Activated CD4-positive, alpha-beta T cell treated with anti-CD3 and anti-CD28 coated beads for 36 hours (primary cell): ENCODE data around the gene ERN1. TPM values are rescaled to one million over a fixed set of nuclear protein-coding genes. Genes with fewer than 3 reads are reported as not detected.

ENCODE experiments used
- ATAC-seq: fragments of 200-7000 bp; cut with Tn5 transposase; one replicate; pipeline ENCODE4 v1.10.0; 2021; ENCODE audit warnings: mild to moderate bottlenecking, moderate library complexity
- CTCF ChIA-PET: fragments of 350-600 bp; sonication (Branson Sonifier 250); formaldehyde crosslinking; loops from one replicate; lab custom pipeline; 2021; ENCODE audit warnings: antibody characterized with exemption; lab: Charles Lee
- POLR2A ChIA-PET: fragments of 350-600 bp; sonication (Branson Sonifier 250); formaldehyde crosslinking; loops from one replicate; lab custom pipeline; 2021; ENCODE audit warnings: antibody characterized with exemption, inconsistent platforms; lab: Charles Lee
- DNase-seq: peaks from one replicate; pipeline ENCODE4 v3.0.0-alpha.2; 2020
- H3K27ac Mint-ChIP-seq: one replicate; pipeline ENCODE4 v1.8.0; 2021; ENCODE audit warnings: mixed read lengths
- H3K27me3 Mint-ChIP-seq: one replicate; pipeline ENCODE4 v1.8.0; 2021; ENCODE audit warnings: mixed read lengths
- H3K36me3 Mint-ChIP-seq: one replicate; pipeline ENCODE4 v1.8.0; 2021; ENCODE audit warnings: low read depth, mixed read lengths
- H3K4me1 Mint-ChIP-seq: one replicate; pipeline ENCODE4 v1.8.0; 2021; ENCODE audit warnings: mixed read lengths
- H3K4me3 Mint-ChIP-seq: one replicate; pipeline ENCODE4 v1.8.0; 2021; ENCODE audit warnings: mild to moderate bottlenecking, moderate library complexity, mixed read lengths
- H3K9me3 Mint-ChIP-seq: one replicate; pipeline ENCODE4 v1.8.0; 2021; ENCODE audit warnings: low read depth, mixed read lengths
- intact Hi-C, 2 experiments: fragments of 100-400 bp; cut with DNase I in 1 of 2; cut with micrococcal nuclease in 1 of 2; formaldehyde crosslinking; loops; one replicate each; pipeline versions ENCODE4 v1.14.2 to v1.15.1; 2022 to 2024; cut with DNase I, micrococcal nuclease
- total RNA-seq, 2 experiments: library from RNA; stranded (reverse); gene quantifications; one replicate each; pipeline ENCODE4 v1.2.3, GENCODE V29; 2021

ERN1 gene
- total RNA-seq, 2 experiments from 2014 or later = 23.7 to 26.8 TPM

- ATAC-seq = no peak
- peaks cover 14% of the 10 kb centered on the region for H3K4me1 Mint-ChIP-seq
- intact Hi-C loops = no loop called here
- CTCF ChIA-PET = interaction anchor here (0.8 to 6.7 kb wide), 3 partner anchors 15 to 89 kb away, joined by 3 to 49 read pairs (median 9); no protein-coding TSS in a partner anchor
- POLR2A ChIA-PET = no interaction called here
- H3K36me3 Mint-ChIP-seq = peaks cover 40% of the 10 kb centered on the region
- no peaks in the 10 kb centered on the region for H3K9me3 Mint-ChIP-seq
- H3K4me3 Mint-ChIP-seq = no peak overlapping the region
- DNase-seq = no peak
- H3K27ac Mint-ChIP-seq = no peak overlapping the region
- H3K27me3 Mint-ChIP-seq = no peaks in the 10 kb centered on the region
These were observed 84.8 kb downstream of the ERN1 start for GRCh38 chr17:64045176-64045575.

GRCh38 chr17:64042700-64043485 is 87.1 kb downstream of the ERN1 start:
- Mint-ChIP-seq H3K27ac (no peak overlapping the region), H3K27me3 (no peaks in the 10 kb centered on the region), H3K36me3 (peaks cover 33% of the 10 kb centered on the region), H3K4me1 (peaks cover 8% of the 10 kb centered on the region), H3K9me3 (no peaks in the 10 kb centered on the region), H3K4me3 (no peak overlapping the region)
- intact Hi-C loops = no loop called here
- POLR2A ChIA-PET = interaction anchor here (0.5 to 0.6 kb wide), 2 partner anchors 21 to 23 kb away, joined by 3 read pairs; partner anchors contain the start of gene ICAM2
- DNase-seq = no peak
- ATAC-seq = no peak
- CTCF ChIA-PET = interaction anchor here (0.5 to 3.6 kb wide), 15 partner anchors 8 to 248 kb away, joined by 3 to 33 read pairs (median 4); partner anchors contain the start of genes CSHL1 and ICAM2

GRCh38 chr17:64041912-64042311 is 88.0 kb downstream of the ERN1 start:
- CTCF ChIA-PET = interaction anchor here (0.5 to 3.6 kb wide), 11 partner anchors 9 to 576 kb away, joined by 3 to 33 read pairs (median 5); partner anchors contain the start of genes CSHL1 and ICAM2
- POLR2A ChIA-PET = interaction anchor here (0.6 kb wide), 1 partner anchor 22 kb away, joined by 3 read pairs; the partner anchor contains the start of gene ICAM2
- H3K9me3 Mint-ChIP-seq = no peaks in the 10 kb centered on the region
- peak overlapping the region; percentile 44 for H3K27ac Mint-ChIP-seq
- no peak for DNase-seq
- no peak overlapping the region for H3K4me3 Mint-ChIP-seq
- no peak for ATAC-seq
- H3K27me3 Mint-ChIP-seq = no peaks in the 10 kb centered on the region
- peaks cover 33% of the 10 kb centered on the region for H3K36me3 Mint-ChIP-seq
- intact Hi-C loops = no loop called here
- peaks cover 8% of the 10 kb centered on the region for H3K4me1 Mint-ChIP-seq

GRCh38 chr17:64040206-64040605 is 89.7 kb downstream of the ERN1 start:
- Mint-ChIP-seq H3K4me1 (peaks cover 8% of the 10 kb centered on the region), H3K27ac (no peak overlapping the region), H3K27me3 (no peaks in the 10 kb centered on the region), H3K36me3 (peaks cover 25% of the 10 kb centered on the region), H3K9me3 (no peaks in the 10 kb centered on the region), H3K4me3 (no peak overlapping the region)
- intact Hi-C loops = no loop called here
- ChIA-PET POLR2A (no interaction called here), CTCF (interaction anchor here (0.6 kb wide), 1 partner anchor 9 kb away, joined by 3 read pairs; no protein-coding TSS in a partner anchor)
- no peak for ATAC-seq
- DNase-seq = no peak

- peaks cover 17% of the 10 kb centered on the region for H3K36me3 Mint-ChIP-seq
- H3K4me3 Mint-ChIP-seq = no peak overlapping the region
- H3K4me1 Mint-ChIP-seq = peaks cover 8% of the 10 kb centered on the region
- CTCF ChIA-PET = interaction anchor here (0.6 to 2.1 kb wide), 6 partner anchors 11 to 126 kb away, joined by 3 to 8 read pairs (median 4); no protein-coding TSS in a partner anchor
- no peak for ATAC-seq
- no peaks in the 10 kb centered on the region for H3K27me3 Mint-ChIP-seq
- POLR2A ChIA-PET = interaction anchor here (0.6 kb wide), 1 partner anchor 12 kb away, joined by 3 read pairs; no protein-coding TSS in a partner anchor
- no peaks in the 10 kb centered on the region for H3K9me3 Mint-ChIP-seq
- no peak for DNase-seq
- no peak overlapping the region for H3K27ac Mint-ChIP-seq
- intact Hi-C loops = no loop called here
These were observed 90.9 kb downstream of the ERN1 start for GRCh38 chr17:64039106-64039400.

- CTCF ChIA-PET = interaction anchor here (0.6 to 2.1 kb wide), 6 partner anchors 10 to 125 kb away, joined by 3 to 8 read pairs (median 4); no protein-coding TSS in a partner anchor
- Mint-ChIP-seq H3K27ac (no peak overlapping the region), H3K4me1 (peaks cover 8% of the 10 kb centered on the region), H3K36me3 (peaks cover 12% of the 10 kb centered on the region), H3K27me3 (no peaks in the 10 kb centered on the region), H3K9me3 (no peaks in the 10 kb centered on the region), H3K4me3 (no peak overlapping the region)
- intact Hi-C loops = no loop called here
- POLR2A ChIA-PET = no interaction called here
- DNase-seq = no peak
- ATAC-seq = no peak
These were observed 91.4 kb downstream of the ERN1 start for GRCh38 chr17:64038331-64039105.

GRCh38 chr17:64037802-64038201 is 92.1 kb downstream of the ERN1 start:
- ChIA-PET POLR2A (no interaction called here), CTCF (interaction anchor here (1.3 to 2.1 kb wide), 2 partner anchors 9 to 91 kb away, joined by 3 to 8 read pairs; no protein-coding TSS in a partner anchor)
- Mint-ChIP-seq H3K27ac (no peak overlapping the region), H3K4me1 (peaks cover 8% of the 10 kb centered on the region), H3K27me3 (no peaks in the 10 kb centered on the region), H3K36me3 (peaks cover 10% of the 10 kb centered on the region), H3K4me3 (no peak overlapping the region), H3K9me3 (no peaks in the 10 kb centered on the region)
- no peak for DNase-seq
- ATAC-seq = no peak
- intact Hi-C loops = no loop called here

- DNase-seq (no peak), ATAC-seq (no peak)
- no peaks in the 10 kb centered on the region for H3K9me3 Mint-ChIP-seq
- no peak overlapping the region for H3K4me3 Mint-ChIP-seq
- peaks cover 6% of the 10 kb centered on the region for H3K4me1 Mint-ChIP-seq
- POLR2A ChIA-PET = no interaction called here
- no peaks in the 10 kb centered on the region for H3K27me3 Mint-ChIP-seq
- no peak overlapping the region for H3K27ac Mint-ChIP-seq
- intact Hi-C loops = no loop called here
- CTCF ChIA-PET = interaction anchor here (1.0 to 1.3 kb wide), 2 partner anchors 8 to 90 kb away, joined by 3 to 4 read pairs; no protein-coding TSS in a partner anchor
- peaks cover 7% of the 10 kb centered on the region for H3K36me3 Mint-ChIP-seq
These were observed 92.8 kb downstream of the ERN1 start for GRCh38 chr17:64037180-64037579.

- CTCF ChIA-PET = interaction anchor here (0.6 to 1.3 kb wide), 4 partner anchors 7 to 92 kb away, joined by 3 to 4 read pairs (median 3); no protein-coding TSS in a partner anchor
- H3K4me1 Mint-ChIP-seq = no peaks in the 10 kb centered on the region
- H3K9me3 Mint-ChIP-seq = no peaks in the 10 kb centered on the region
- H3K4me3 Mint-ChIP-seq = no peak overlapping the region
- H3K27me3 Mint-ChIP-seq = no peaks in the 10 kb centered on the region
- intact Hi-C loops = no loop called here
- no peak overlapping the region for H3K27ac Mint-ChIP-seq
- POLR2A ChIA-PET = no interaction called here
- peaks cover 2% of the 10 kb centered on the region for H3K36me3 Mint-ChIP-seq
- DNase-seq (no peak), ATAC-seq (no peak)
These were observed 93.6 kb downstream of the ERN1 start for GRCh38 chr17:64036198-64036922.

- DNase-seq (no peak), ATAC-seq (no peak)
- POLR2A ChIA-PET = no interaction called here
- Mint-ChIP-seq H3K9me3 (no peaks in the 10 kb centered on the region), H3K36me3 (no peaks in the 10 kb centered on the region), H3K27ac (no peak overlapping the region), H3K4me3 (no peak overlapping the region), H3K4me1 (peaks cover 10% of the 10 kb centered on the region), H3K27me3 (no peaks in the 10 kb centered on the region)
- CTCF ChIA-PET = interaction anchor here (0.9 to 9.1 kb wide), 3 partner anchors 16 to 101 kb away, joined by 3 to 362 read pairs (median 49); partner anchors contain the start of genes CD79B and ERN1
- intact Hi-C loops = no loop called here
These were observed 97.9 kb downstream of the ERN1 start for GRCh38 chr17:64032081-64032480.
